ENCODE measurements around the gene PAPLN.
"Not testable (repeated sequence)": the region's sequence is repeated elsewhere in the genome, so short reads cannot be mapped to it uniquely, and the experiment has no call there.

Gene PAPLN

GRCh38 chr14:73237219-73237785 lies at the start of gene PAPLN:
Gene PAPLN, plus strand, starts transcription at chr14:73237506. Its CDS starts 2,273 bp downstream, at chr14:73239779.
- DNase-seq (ENCODE audit: low read depth in 2 of 2, low spot score in 1 of 2), result no peak

GRCh38 chr14:73188501-73188911 lies 48.8 kb upstream of the PAPLN start:
- DNase-seq (ENCODE audit: low read depth in 2 of 2, low spot score in 1 of 2), result no peak

- DNase-seq (ENCODE audit: low read depth in 2 of 2, low spot score in 1 of 2), result no peak
Observed at GRCh38 chr14:73189651-73190050, 47.7 kb upstream of the PAPLN start.

GRCh38 chr14:73191441-73191840 lies 45.9 kb upstream of the PAPLN start:
- no peak for DNase-seq (ENCODE audit: low read depth in 2 of 2, low spot score in 1 of 2)

- DNase-seq (ENCODE audit: low read depth in 2 of 2, low spot score in 1 of 2), result not testable (repeated sequence)
Observed at GRCh38 chr14:73194306-73194705, 43.0 kb upstream of the PAPLN start.

GRCh38 chr14:73198253-73198652 lies 39.1 kb upstream of the PAPLN start:
- no peak for DNase-seq (ENCODE audit: low read depth in 2 of 2, low spot score in 1 of 2)

GRCh38 chr14:73203527-73203926 lies 33.8 kb upstream of the PAPLN start:
- DNase-seq (ENCODE audit: low read depth in 2 of 2, low spot score in 1 of 2), result no peak

GRCh38 chr14:73207615-73208014 lies 29.7 kb upstream of the PAPLN start:
- no peak for DNase-seq (ENCODE audit: low read depth in 2 of 2, low spot score in 1 of 2)

GRCh38 chr14:73208390-73208789 lies 28.9 kb upstream of the PAPLN start:
- no peak for DNase-seq (ENCODE audit: low read depth in 2 of 2, low spot score in 1 of 2)

- no peak for DNase-seq (ENCODE audit: low read depth in 2 of 2, low spot score in 1 of 2)
Observed at GRCh38 chr14:73208846-73209245, 28.5 kb upstream of the PAPLN start.

GRCh38 chr14:73209953-73210352 lies 27.4 kb upstream of the PAPLN start:
- DNase-seq (ENCODE audit: low read depth in 2 of 2, low spot score in 1 of 2), result no peak

GRCh38 chr14:73211251-73212040 lies 25.9 kb upstream of the PAPLN start:
- DNase-seq (ENCODE audit: low read depth in 2 of 2, low spot score in 1 of 2), result no peak

- DNase-seq (ENCODE audit: low read depth in 2 of 2, low spot score in 1 of 2), result no peak
Observed at GRCh38 chr14:73216030-73216429, 21.3 kb upstream of the PAPLN start.

- no peak for DNase-seq (ENCODE audit: low read depth in 2 of 2, low spot score in 1 of 2)
Observed at GRCh38 chr14:73217411-73217810, 19.9 kb upstream of the PAPLN start.

- DNase-seq (ENCODE audit: low read depth in 2 of 2, low spot score in 1 of 2), result no peak
Observed at GRCh38 chr14:73220061-73220460, 17.2 kb upstream of the PAPLN start.

- DNase-seq (ENCODE audit: low read depth in 2 of 2, low spot score in 1 of 2), result no peak
Observed at GRCh38 chr14:73220634-73221033, 16.7 kb upstream of the PAPLN start.

GRCh38 chr14:73221945-73222344 lies 15.4 kb upstream of the PAPLN start:
- DNase-seq (ENCODE audit: low read depth in 2 of 2, low spot score in 1 of 2), result no peak

GRCh38 chr14:73223049-73223448 lies 14.3 kb upstream of the PAPLN start:
- DNase-seq (ENCODE audit: low read depth in 2 of 2, low spot score in 1 of 2), result no peak

- DNase-seq (ENCODE audit: low read depth in 2 of 2, low spot score in 1 of 2), result no peak
Observed at GRCh38 chr14:73225496-73225895, 11.8 kb upstream of the PAPLN start.

GRCh38 chr14:73227812-73228781 lies 9.2 kb upstream of the PAPLN start:
- DNase-seq (ENCODE audit: low read depth in 2 of 2, low spot score in 1 of 2), result no peak

- DNase-seq (ENCODE audit: low read depth in 2 of 2, low spot score in 1 of 2), result no peak
Observed at GRCh38 chr14:73230051-73230450, 7.3 kb upstream of the PAPLN start.
